OCI-LY1 (cell line): ENCODE results near the gene PHYHIPL.

ENCODE experiments used
- H2AFZ ChIP-seq: fragments of 200-600 bp; sonication (generic), shearing (Covaris generic); 2 replicates; pipeline ENCODE4 v1.6.0; 2014; ENCODE audit warnings: antibody characterized with exemption, mild to moderate bottlenecking, low read length
- H3F3A ChIP-seq: fragments of 200-600 bp; sonication (generic), shearing (Covaris generic); 2 replicates; pipeline ENCODE4 v1.6.0; 2014; ENCODE audit warnings: mild to moderate bottlenecking, antibody characterized with exemption, low read length, moderate library complexity; ENCODE audit not compliant: insufficient read depth
- H3K27ac ChIP-seq: fragments of 200-600 bp; sonication (generic); 2 replicates; pipeline ENCODE4 v1.5.1; 2014; ENCODE audit warnings: low read length, mixed run types, mild to moderate bottlenecking, low read depth; ENCODE audit not compliant: poor library complexity, severe bottlenecking
- H3K27me3 ChIP-seq: fragments of 200-600 bp; sonication (generic); 2 replicates; pipeline ENCODE4 v1.6.0; 2014; ENCODE audit warnings: antibody characterized with exemption, mild to moderate bottlenecking, low read length, moderate library complexity; ENCODE audit not compliant: insufficient read depth
- H3K36me3 ChIP-seq: fragments of 200-600 bp; sonication (generic); 2 replicates; pipeline ENCODE4 v1.6.1; 2014; ENCODE audit warnings: mild to moderate bottlenecking, antibody characterized with exemption, low read length, moderate library complexity, mixed read lengths; ENCODE audit not compliant: insufficient read depth
- H3K4me1 ChIP-seq: fragments of 200-600 bp; sonication (generic); 2 replicates; pipeline ENCODE4 v1.5.1; 2014; ENCODE audit warnings: mild to moderate bottlenecking, low read length, moderate library complexity; ENCODE audit not compliant: insufficient read depth, severe bottlenecking
- H3K4me2 ChIP-seq: fragments of 200-600 bp; sonication (generic), shearing (Covaris generic); 2 replicates; pipeline ENCODE4 v1.6.1; 2014; ENCODE audit warnings: low read length
- H3K4me3 ChIP-seq: fragments of 200-600 bp; sonication (generic); 2 replicates; pipeline ENCODE4 v1.5.1; 2014; ENCODE audit warnings: low read length, low read depth, mild to moderate bottlenecking, mixed read lengths; ENCODE audit not compliant: poor library complexity, severe bottlenecking
- H3K79me2 ChIP-seq: fragments of 200-600 bp; shearing (Covaris generic); 2 replicates; pipeline ENCODE4 v1.6.1; 2016; ENCODE audit warnings: mixed run types, low read length, mixed read lengths; ENCODE audit not compliant: insufficient read depth
- H3K9ac ChIP-seq: fragments of 200-600 bp; sonication (generic), shearing (Covaris generic); 2 replicates; pipeline ENCODE4 v1.6.1; 2014; ENCODE audit warnings: mild to moderate bottlenecking, low read length, mixed read lengths
- H3K9me2 ChIP-seq: fragments of 200-600 bp; sonication (generic), shearing (Covaris generic); 2 replicates; pipeline ENCODE4 v1.6.1; 2014; ENCODE audit warnings: low read depth, mild to moderate bottlenecking, low read length, mixed read lengths
- H3K9me3 ChIP-seq: fragments of 200-600 bp; shearing (Covaris generic); 2 replicates; pipeline ENCODE4 v1.6.1; 2014; ENCODE audit warnings: low read length, mixed read lengths
- H4K20me1 ChIP-seq: fragments of 200-600 bp; sonication (generic), shearing (Covaris generic); 2 replicates; pipeline ENCODE4 v1.6.0; 2016; ENCODE audit warnings: mild to moderate bottlenecking, low read length; ENCODE audit not compliant: insufficient read depth
- CTCF ChIP-seq: fragments of 200-600 bp; sonication (generic), shearing (Covaris generic); IDR thresholded peaks from 2 replicates; pipeline ENCODE4 v1.5.1; 2017; ENCODE audit warnings: mild to moderate bottlenecking, antibody characterized with exemption, low read length, moderate library complexity, mixed read lengths
- EZH2 ChIP-seq: fragments of 200-600 bp; sonication (generic), shearing (Covaris generic); IDR thresholded peaks from 2 replicates; pipeline ENCODE4 v1.8.0; 2017; ENCODE audit warnings: borderline replicate concordance, mixed run types, mild to moderate bottlenecking, antibody characterized with exemption, low read length, moderate library complexity, mixed read lengths

The PHYHIPL gene

GRCh38 chr10:59285848-59286247 lies 109.4 kb downstream of the PHYHIPL start:
- no peaks in the 10 kb centered on the region for H3K36me3 ChIP-seq
- H3K9ac ChIP-seq, result no peak overlapping the region
- H3K4me1 ChIP-seq, result no peaks in the 10 kb centered on the region
- H3K79me2 ChIP-seq, result no peaks in the 10 kb centered on the region
- no peaks in the 10 kb centered on the region for H3K9me2 ChIP-seq
- no peak overlapping the region for H3K4me3 ChIP-seq
- no peak overlapping the region for H3K4me2 ChIP-seq
- no peak overlapping the region for H3K27ac ChIP-seq
- no peak overlapping the region for H2AFZ ChIP-seq
- no peaks in the 10 kb centered on the region for H3K27me3 ChIP-seq
- H3K9me3 ChIP-seq, result no peaks in the 10 kb centered on the region
- no peaks in the 10 kb centered on the region for H4K20me1 ChIP-seq
- no peaks in the 10 kb centered on the region for H3F3A ChIP-seq
- TF ChIP-seq CTCF, result no peak
- no peak for TF ChIP-seq EZH2

DNA sequence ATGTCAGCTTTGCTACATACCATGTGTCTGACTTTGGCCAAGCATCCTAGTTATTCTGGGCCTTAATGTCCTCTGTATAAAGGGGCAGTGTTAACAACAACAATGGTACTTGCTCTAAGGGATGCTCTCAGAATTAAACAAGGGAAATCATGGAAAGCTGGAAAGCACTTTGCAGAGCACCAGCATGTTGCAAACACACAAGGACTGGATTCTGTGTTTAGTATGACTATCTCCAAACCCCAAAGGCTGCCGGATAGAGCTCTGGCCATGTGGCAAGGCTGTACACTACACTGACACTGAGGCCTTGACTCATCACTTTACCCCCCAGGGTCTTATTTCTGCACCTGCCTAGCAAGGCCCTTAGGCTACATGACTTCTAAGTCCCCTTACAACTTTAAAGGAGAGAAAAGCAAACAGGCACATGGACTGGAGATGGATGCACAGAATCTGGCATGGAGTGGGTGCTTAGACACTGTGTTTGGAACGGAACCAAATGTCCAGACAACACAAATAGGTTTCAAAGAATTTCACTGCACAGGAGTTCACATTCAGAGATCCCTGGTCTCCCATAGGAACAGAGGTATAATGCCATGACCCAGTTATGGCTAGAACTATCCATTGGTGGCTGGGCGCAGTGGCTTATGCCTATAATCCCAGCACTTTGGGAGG lies 111.3 kb downstream of the PHYHIPL start:
- no peak overlapping the region for H3K9ac ChIP-seq
- no peaks in the 10 kb centered on the region for H3K36me3 ChIP-seq
- no peak overlapping the region for H3K27ac ChIP-seq
- no peaks in the 10 kb centered on the region for H3F3A ChIP-seq
- H3K27me3 ChIP-seq, result no peaks in the 10 kb centered on the region
- H2AFZ ChIP-seq, result no peak overlapping the region
- H3K4me2 ChIP-seq, result no peak overlapping the region
- TF ChIP-seq EZH2 (no peak), CTCF (no peak)
- no peaks in the 10 kb centered on the region for H3K9me3 ChIP-seq
- no peaks in the 10 kb centered on the region for H3K4me1 ChIP-seq
- no peaks in the 10 kb centered on the region for H3K79me2 ChIP-seq
- H3K9me2 ChIP-seq, result no peaks in the 10 kb centered on the region
- H3K4me3 ChIP-seq, result no peak overlapping the region
- H4K20me1 ChIP-seq, result no peaks in the 10 kb centered on the region

GRCh38 chr10:59289853-59290252 lies 113.4 kb downstream of the PHYHIPL start:
- Histone ChIP-seq H2AFZ (no peak overlapping the region), H3K27me3 (no peaks in the 10 kb centered on the region), H3K27ac (no peak overlapping the region), H3K9ac (no peak overlapping the region), H3K79me2 (no peaks in the 10 kb centered on the region), H3K36me3 (no peaks in the 10 kb centered on the region), H3K4me3 (no peak overlapping the region), H3K4me2 (no peak overlapping the region), H3K4me1 (no peaks in the 10 kb centered on the region), H3F3A (no peaks in the 10 kb centered on the region), H3K9me3 (no peaks in the 10 kb centered on the region), H4K20me1 (no peaks in the 10 kb centered on the region), H3K9me2 (no peaks in the 10 kb centered on the region)
- TF ChIP-seq EZH2 (no peak), CTCF (no peak)
